Endodermal cell (in vitro differentiated cells): ENCODE data around the gene WT1. TPM values are rescaled to one million over a fixed set of nuclear protein-coding genes. Genes with fewer than 3 reads are reported as not detected.

ENCODE experiments used
- DNase-seq: peaks from one replicate; pipeline ENCODE4 v3.0.0-alpha.2; 2017
- H3K27ac ChIP-seq: 2 replicates; pipeline ENCODE4 v1.5.1; 2013; ENCODE audit warnings: mild to moderate bottlenecking, low read depth, low read length, moderate library complexity
- H3K27me3 ChIP-seq: 2 replicates; pipeline ENCODE4 v1.6.1; 2013; ENCODE audit warnings: mild to moderate bottlenecking, low read length, moderate library complexity; ENCODE audit not compliant: insufficient read depth, control insufficient read depth, poor library complexity, severe bottlenecking
- H3K36me3 ChIP-seq: 2 replicates; pipeline ENCODE4 v1.7.0; 2013; ENCODE audit warnings: mild to moderate bottlenecking, low read length, moderate library complexity; ENCODE audit not compliant: control insufficient read depth, insufficient read depth
- H3K4me1 ChIP-seq: one replicate; pipeline ENCODE4 v1.7.0; 2013; ENCODE audit warnings: low read length; ENCODE audit not compliant: control insufficient read depth, insufficient read depth
- H3K4me3 ChIP-seq: 2 replicates; pipeline ENCODE4 v1.5.1; 2013; ENCODE audit warnings: mild to moderate bottlenecking, low read length, moderate library complexity
- H3K9ac ChIP-seq: 2 replicates; pipeline ENCODE4 v1.6.1; 2013; ENCODE audit warnings: mild to moderate bottlenecking, low read length, moderate library complexity; ENCODE audit not compliant: poor library complexity, severe bottlenecking; ENCODE audit errors: extremely low read depth
- H3K9me3 ChIP-seq: 2 replicates; pipeline ENCODE4 v1.6.1; 2013; ENCODE audit warnings: mild to moderate bottlenecking, low read length, moderate library complexity; ENCODE audit not compliant: control insufficient read depth
- H3K27ac Mint-ChIP-seq: 2 replicates; pipeline ENCODE4 v1.8.0; 2020; ENCODE audit warnings: mixed read lengths
- H3K27me3 Mint-ChIP-seq: 2 replicates; pipeline ENCODE4 v1.8.0; 2021; ENCODE audit warnings: mild to moderate bottlenecking, mixed read lengths; ENCODE audit not compliant: insufficient read depth
- H3K36me3 Mint-ChIP-seq: 2 replicates; pipeline ENCODE4 v1.8.0; 2020; ENCODE audit warnings: low read depth, mixed read lengths
- H3K4me1 Mint-ChIP-seq: 2 replicates; pipeline ENCODE4 v1.8.0; 2020; ENCODE audit warnings: mixed read lengths
- H3K4me3 Mint-ChIP-seq: 2 replicates; pipeline ENCODE4 v1.8.0; 2020; ENCODE audit warnings: mild to moderate bottlenecking, moderate library complexity, mixed read lengths
- H3K9me3 Mint-ChIP-seq: 2 replicates; pipeline ENCODE4 v1.8.0; 2020; ENCODE audit warnings: mild to moderate bottlenecking, mixed read lengths
- WGBS, 2 experiments: methylation state at CpG; one replicate each; pipeline versions ENCODE4 v1.1.5 to v1.1.7; 2013; ENCODE audit warnings: missing lambda C conversion rate in 2 of 2, mixed read lengths in 1 of 2; ENCODE audit not compliant: insufficient coverage in 1 of 2, insufficient read length in 1 of 2; 5-methylcytosine and 5-hydroxymethylcytosine counted together
- total RNA-seq, 2 donors: library from RNA; stranded (reverse); fragmentation: NEBNext Ultra II Directional in 1 of 2; extraction: Animal tissue kit (Norgen Biotek cat#: 25700) in 1 of 2; gene quantifications; 2 replicates in 1 of 2; 3 replicates in 1 of 2; pipeline ENCODE4 v1.2.1, GENCODE V29; 2021
- TF ChIP-seq, protein P1 (sequence below): fragments of 200-600 bp; sonication (generic); conservative IDR thresholded peaks from 2 replicates; pipeline ENCODE4 v1.5.0; 2021; ENCODE audit warnings: antibody characterized with exemption, mild to moderate bottlenecking

Gene WT1
- total RNA-seq, 2 donors from 2014 or later, result 0.51 TPM; not detected in 1

- Mint-ChIP-seq H3K27me3 (peaks cover 16% of the 10 kb centered on the region), H3K36me3 (no peaks in the 10 kb centered on the region), H3K9me3 (no peaks in the 10 kb centered on the region), H3K4me3 (no peak overlapping the region), H3K4me1 (peaks cover 4% of the 10 kb centered on the region), H3K27ac (no peak overlapping the region)
- H3K9ac ChIP-seq, result no peak overlapping the region
- H3K27me3 ChIP-seq, result no peaks in the 10 kb centered on the region
- TF ChIP-seq, protein P1, sequence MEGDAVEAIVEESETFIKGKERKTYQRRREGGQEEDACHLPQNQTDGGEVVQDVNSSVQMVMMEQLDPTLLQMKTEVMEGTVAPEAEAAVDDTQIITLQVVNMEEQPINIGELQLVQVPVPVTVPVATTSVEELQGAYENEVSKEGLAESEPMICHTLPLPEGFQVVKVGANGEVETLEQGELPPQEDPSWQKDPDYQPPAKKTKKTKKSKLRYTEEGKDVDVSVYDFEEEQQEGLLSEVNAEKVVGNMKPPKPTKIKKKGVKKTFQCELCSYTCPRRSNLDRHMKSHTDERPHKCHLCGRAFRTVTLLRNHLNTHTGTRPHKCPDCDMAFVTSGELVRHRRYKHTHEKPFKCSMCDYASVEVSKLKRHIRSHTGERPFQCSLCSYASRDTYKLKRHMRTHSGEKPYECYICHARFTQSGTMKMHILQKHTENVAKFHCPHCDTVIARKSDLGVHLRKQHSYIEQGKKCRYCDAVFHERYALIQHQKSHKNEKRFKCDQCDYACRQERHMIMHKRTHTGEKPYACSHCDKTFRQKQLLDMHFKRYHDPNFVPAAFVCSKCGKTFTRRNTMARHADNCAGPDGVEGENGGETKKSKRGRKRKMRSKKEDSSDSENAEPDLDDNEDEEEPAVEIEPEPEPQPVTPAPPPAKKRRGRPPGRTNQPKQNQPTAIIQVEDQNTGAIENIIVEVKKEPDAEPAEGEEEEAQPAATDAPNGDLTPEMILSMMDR, result no peak
- no peaks in the 10 kb centered on the region for H3K9me3 ChIP-seq
- no peaks in the 10 kb centered on the region for H3K4me1 ChIP-seq
- 71 to 90% methylated on average over 3 to 4 of the region's 4 CpGs for whole genome bisulfite sequencing, 2 experiments
- no peak overlapping the region for H3K4me3 ChIP-seq
- DNase-seq, result no peak
- H3K36me3 ChIP-seq, result no peaks in the 10 kb centered on the region
- no peak overlapping the region for H3K27ac ChIP-seq
Measured at GRCh38 chr11:32395127-32395526, 40.2 kb downstream of the WT1 start.

- Histone ChIP-seq H3K9me3 (no peaks in the 10 kb centered on the region), H3K27ac (no peak overlapping the region), H3K36me3 (no peaks in the 10 kb centered on the region), H3K4me3 (no peak overlapping the region), H3K27me3 (no peaks in the 10 kb centered on the region), H3K9ac (no peak overlapping the region), H3K4me1 (no peaks in the 10 kb centered on the region)
- Mint-ChIP-seq H3K27me3 (peaks cover 9% of the 10 kb centered on the region), H3K36me3 (no peaks in the 10 kb centered on the region), H3K4me1 (no peaks in the 10 kb centered on the region), H3K9me3 (no peaks in the 10 kb centered on the region), H3K27ac (no peak overlapping the region), H3K4me3 (no peak overlapping the region)
- WGBS, 2 experiments, result 78 to 100% methylated on average over 1 to 2 of the region's 2 CpGs
- no peak for DNase-seq
- TF ChIP-seq, protein P1, result no peak
Measured at GRCh38 chr11:32392840-32393239, 42.5 kb downstream of the WT1 start.

DNA sequence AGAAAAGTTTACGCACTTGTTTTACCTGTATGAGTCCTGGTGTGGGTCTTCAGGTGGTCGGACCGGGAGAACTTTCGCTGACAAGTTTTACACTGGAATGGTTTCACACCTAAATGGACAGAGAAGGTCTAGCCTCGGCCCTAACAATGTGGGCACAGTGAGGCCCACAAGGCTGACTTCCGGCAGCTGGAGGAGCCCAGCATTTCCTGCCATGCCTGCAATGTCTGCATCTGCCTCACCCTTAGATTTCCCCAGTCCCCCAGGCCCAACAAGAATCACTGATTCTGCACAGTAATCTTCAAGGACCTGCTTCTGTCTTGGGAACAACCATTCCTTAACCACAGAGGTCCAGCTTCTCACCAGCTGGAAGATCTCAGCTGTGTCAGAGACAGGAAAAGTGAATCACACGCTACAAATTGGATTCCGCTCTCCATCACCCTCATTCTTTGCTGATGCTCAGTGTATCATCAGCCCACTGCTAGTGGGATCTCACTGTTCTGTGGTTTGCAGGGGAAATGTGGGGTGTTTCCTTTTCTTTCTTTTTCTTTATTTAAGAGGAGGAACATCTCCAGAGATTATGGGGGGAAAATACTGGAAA lies 43.3 kb downstream of the WT1 start:
- Mint-ChIP-seq H3K36me3 (no peaks in the 10 kb centered on the region), H3K4me1 (no peaks in the 10 kb centered on the region), H3K27me3 (peaks cover 9% of the 10 kb centered on the region), H3K9me3 (no peaks in the 10 kb centered on the region), H3K4me3 (no peak overlapping the region), H3K27ac (no peak overlapping the region)
- WGBS, 2 experiments, result 92 to 94% methylated on average over 5 to 8 of the region's 8 CpGs
- Histone ChIP-seq H3K9ac (no peak overlapping the region), H3K4me1 (no peaks in the 10 kb centered on the region), H3K36me3 (no peaks in the 10 kb centered on the region), H3K27me3 (no peaks in the 10 kb centered on the region), H3K4me3 (no peak overlapping the region), H3K27ac (no peak overlapping the region), H3K9me3 (no peaks in the 10 kb centered on the region)
- DNase-seq, result no peak
- TF ChIP-seq, protein P1, result no peak
